Adrenal gland (tissue), 5 donors: ENCODE results near the gene VPS37D.

Source experiments
- CTCF ChIP-seq, 6 experiments: fragments of 450-650 bp in 4 of 6; fragments of 200-600 bp in 2 of 6; sonication (generic) in 1 of 6; IDR thresholded peaks; 1 replicate in 5 of 6; 2 replicates in 1 of 6; pipeline versions ENCODE4 v1.5.1 to v1.8.0; 2016 to 2021; ENCODE audit warnings: antibody characterized with exemption in 6 of 6, mild to moderate bottlenecking in 2 of 6, moderate library complexity in 1 of 6
- POLR2A ChIP-seq, 2 donors: fragments of 450-650 bp; IDR thresholded peaks; one replicate each; pipeline ENCODE4 v1.6.1; 2017; ENCODE audit warnings: antibody characterized with exemption in 2 of 2, mild to moderate bottlenecking in 2 of 2, moderate library complexity in 1 of 2
- donor health status: DM: no; HTN: no; CAD: no.

- TF ChIP-seq CTCF (IDR thresholded peaks at IDR 0.05) (no peak), POLR2A (IDR thresholded peaks at IDR 0.05) (no peak)
These were observed 40.8 kb upstream of the VPS37D start for GRCh38 chr7:73626814-73627213.
